GM11168 (cell line): ENCODE results near the gene CARD10.
"Not testable (repeated sequence)": the region's sequence is repeated elsewhere in the genome, so short reads cannot be mapped to it uniquely, and the experiment has no call there.

Source experiments
- in situ Hi-C: fragments of 300-500 bp; cut with MboI; formaldehyde crosslinking; loops from one replicate; pipeline ENCODE4 v1.12.0; 2022; ENCODE audit warnings: low sequenced_read_pairs; ENCODE audit not compliant: unreplicated experiment

Gene CARD10

GRCh38 chr22:37527081-37527752 is 8.0 kb upstream of the CARD10 start:
- in situ Hi-C loops = not testable (repeated sequence)

- in situ Hi-C loops = no loop called here
Observed at GRCh38 chr22:37526376-37526775, 7.2 kb upstream of the CARD10 start.

GRCh38 chr22:37525746-37526350 is 6.6 kb upstream of the CARD10 start:
- in situ Hi-C loops = no loop called here

- in situ Hi-C loops = no loop called here
Observed at GRCh38 chr22:37525073-37525745, 6.0 kb upstream of the CARD10 start.

- in situ Hi-C loops = no loop called here
Observed at GRCh38 chr22:37522482-37522881, 3.3 kb upstream of the CARD10 start.

- in situ Hi-C loops = no loop called here
Observed at GRCh38 chr22:37521236-37521739, 2.1 kb upstream of the CARD10 start.

GRCh38 chr22:37520776-37521191 is 1.6 kb upstream of the CARD10 start:
- in situ Hi-C loops = no loop called here

- in situ Hi-C loops = no loop called here
Observed at GRCh38 chr22:37518509-37519267, 527 bp downstream of the CARD10 start.

- in situ Hi-C loops = no loop called here
Observed at GRCh38 chr22:37517826-37518450, 1.3 kb downstream of the CARD10 start.

- in situ Hi-C loops = no loop called here
Observed at GRCh38 chr22:37516456-37516855, 2.8 kb downstream of the CARD10 start.

GRCh38 chr22:37515901-37516300 is 3.3 kb downstream of the CARD10 start:
- in situ Hi-C loops = no loop called here

- in situ Hi-C loops = no loop called here
Observed at GRCh38 chr22:37514526-37515051, 4.6 kb downstream of the CARD10 start.

GRCh38 chr22:37511395-37512104 is 7.7 kb downstream of the CARD10 start:
- in situ Hi-C loops = no loop called here

- in situ Hi-C loops = no loop called here
Observed at GRCh38 chr22:37510091-37510490, 9.1 kb downstream of the CARD10 start.

GRCh38 chr22:37509059-37509860 is 10.0 kb downstream of the CARD10 start:
- in situ Hi-C loops = no loop called here

- in situ Hi-C loops = no loop called here
Observed at GRCh38 chr22:37508431-37508992, 10.7 kb downstream of the CARD10 start.

GRCh38 chr22:37507731-37508130 is 11.5 kb downstream of the CARD10 start:
- in situ Hi-C loops = no loop called here

- in situ Hi-C loops = no loop called here
Observed at GRCh38 chr22:37505989-37506388, 13.2 kb downstream of the CARD10 start.
